Uterus (tissue), 4 donors: ENCODE measurements around the gene ZNF581. TPM values are rescaled to one million over a fixed set of nuclear protein-coding genes. Genes with fewer than 3 reads are reported as not detected.

Experiments
- DNase-seq, 2 donors: peaks; one replicate each; pipeline ENCODE4 v3.0.0-alpha.2; 2019 to 2020
- H3K27ac ChIP-seq, 2 donors: fragments of 200-600 bp; sonication (generic); 1 replicate in 1 of 2; 2 replicates in 1 of 2; pipeline ENCODE4 v1.5.1; 2016 to 2018
- H3K27me3 ChIP-seq, 2 donors: fragments of 200-600 bp; sonication (generic); one replicate each; pipeline ENCODE4 v1.5.1; 2018 to 2019; ENCODE audit warnings: control low read depth in 1 of 2
- H3K36me3 ChIP-seq, 2 donors: fragments of 200-600 bp; sonication (generic); one replicate each; pipeline ENCODE4 v1.5.1; 2019; ENCODE audit warnings: control low read depth in 1 of 2
- H3K4me1 ChIP-seq, 2 donors: fragments of 200-600 bp; sonication (generic); one replicate each; pipeline ENCODE4 v1.5.1; 2018 to 2019; ENCODE audit warnings: control low read depth in 1 of 2
- H3K4me3 ChIP-seq, 2 donors: fragments of 200-600 bp; sonication (generic); 1 replicate in 1 of 2; 2 replicates in 1 of 2; pipeline ENCODE4 v1.5.1; 2018 to 2019; ENCODE audit warnings: mild to moderate bottlenecking in 1 of 2
- H3K9me3 ChIP-seq, 2 donors: fragments of 200-600 bp; sonication (generic); one replicate each; pipeline ENCODE4 v1.5.1; 2019; ENCODE audit warnings: control low read depth in 1 of 2
- CTCF ChIP-seq, 4 experiments: fragments of 200-600 bp in 2 of 4; fragments of 450-650 bp in 2 of 4; sonication (generic) in 2 of 4; IDR thresholded peaks; one replicate each; pipeline ENCODE4 v1.5.1; 2016 to 2019; ENCODE audit warnings: antibody characterized with exemption in 4 of 4, mild to moderate bottlenecking in 2 of 4, moderate library complexity in 1 of 4
- POLR2A ChIP-seq, 2 donors: fragments of 450-650 bp; IDR thresholded peaks; one replicate each; pipeline ENCODE4 v1.6.1; 2016; ENCODE audit warnings: antibody characterized with exemption in 2 of 2, mild to moderate bottlenecking in 1 of 2, moderate library complexity in 1 of 2
- intact Hi-C: fragments of 100-400 bp; cut with DNase I; formaldehyde crosslinking; loops from one replicate; pipeline ENCODE4 v1.15.1; 2023; ENCODE audit warnings: low total_unique reads
- total RNA-seq, 4 donors: library from RNA; depleted of rRNA in 3 of 4; stranded (reverse); fragments of >200 nt in 3 of 4; gene quantifications; one replicate each; pipeline versions ENCODE4 v1.1.0 to v1.2.4, GENCODE V29; 2014 to 2023
- donor health status: DM: yes; HTN: yes; CAD: no.

ZNF581 gene
- total RNA-seq, 4 donors from 2014 or later: 2.8 to 30.3 (median 12.8) TPM

GRCh38 chr19:55660404-55660803 is 17.0 kb downstream of the ZNF581 start:
- Histone ChIP-seq H3K9me3 (no peaks in the 10 kb centered on the region), H3K27ac (no peak overlapping the region), H3K36me3 (no peaks in the 10 kb centered on the region), H3K4me3 (no peak overlapping the region), H3K27me3 (no peaks in the 10 kb centered on the region), H3K4me1 (peaks cover 15 to 42% of the 10 kb centered on the region in 2 donors)
- intact Hi-C loops: no loop called here
- DNase-seq: no peak
- TF ChIP-seq POLR2A (IDR thresholded peaks at IDR 0.05): no peak
- no peak for TF ChIP-seq CTCF (IDR thresholded peaks at IDR 0.05)

- H3K27ac ChIP-seq: no peak overlapping the region
- intact Hi-C loops: no loop called here
- no peak overlapping the region for H3K4me3 ChIP-seq
- H3K9me3 ChIP-seq: no peaks in the 10 kb centered on the region
- no peaks in the 10 kb centered on the region for H3K27me3 ChIP-seq
- H3K36me3 ChIP-seq: no peaks in the 10 kb centered on the region
- no peak for DNase-seq
- no peak for TF ChIP-seq POLR2A (IDR thresholded peaks at IDR 0.05)
- TF ChIP-seq CTCF (IDR thresholded peaks at IDR 0.05): no peak
- H3K4me1 ChIP-seq: peaks cover 13 to 41% of the 10 kb centered on the region in 2 donors
Observed at GRCh38 chr19:55660991-55661390, 17.5 kb downstream of the ZNF581 start.

- intact Hi-C loops: no loop called here
- no peaks in the 10 kb centered on the region for H3K36me3 ChIP-seq
- H3K4me3 ChIP-seq: no peak overlapping the region
- H3K27ac ChIP-seq: no peak overlapping the region
- H3K9me3 ChIP-seq: no peaks in the 10 kb centered on the region
- no peaks in the 10 kb centered on the region for H3K27me3 ChIP-seq
- no peak for DNase-seq
- TF ChIP-seq POLR2A (IDR thresholded peaks at IDR 0.05) (no peak), CTCF (IDR thresholded peaks at IDR 0.05) (no peak)
- peaks cover 8 to 32% of the 10 kb centered on the region in 2 donors for H3K4me1 ChIP-seq
Observed at GRCh38 chr19:55661826-55662225, 18.4 kb downstream of the ZNF581 start.

GRCh38 chr19:55663846-55664536 is 20.5 kb downstream of the ZNF581 start:
- H3K4me3 ChIP-seq: no peak overlapping the region
- peaks cover 0 to 12% of the 10 kb centered on the region in 2 donors for H3K4me1 ChIP-seq
- H3K27ac ChIP-seq: no peak overlapping the region
- DNase-seq: no peak
- no peak for TF ChIP-seq CTCF (IDR thresholded peaks at IDR 0.05)
- TF ChIP-seq POLR2A (IDR thresholded peaks at IDR 0.05): no peak
- intact Hi-C loops: no loop called here
- no peaks in the 10 kb centered on the region for H3K27me3 ChIP-seq
- no peaks in the 10 kb centered on the region for H3K9me3 ChIP-seq
- no peaks in the 10 kb centered on the region for H3K36me3 ChIP-seq

- no peaks in the 10 kb centered on the region for H3K4me1 ChIP-seq
- no peak overlapping the region for H3K27ac ChIP-seq
- intact Hi-C loops: no loop called here
- no peak for DNase-seq
- H3K27me3 ChIP-seq: no peaks in the 10 kb centered on the region
- no peak for TF ChIP-seq CTCF (IDR thresholded peaks at IDR 0.05)
- no peak for TF ChIP-seq POLR2A (IDR thresholded peaks at IDR 0.05)
- H3K4me3 ChIP-seq: no peak overlapping the region
- no peaks in the 10 kb centered on the region for H3K36me3 ChIP-seq
- no peaks in the 10 kb centered on the region for H3K9me3 ChIP-seq
Observed at GRCh38 chr19:55666343-55667005, 23.0 kb downstream of the ZNF581 start.
